NCI-H345 treated with DMSO at 0.1 percent for 48 hours (cell line): Measurements from ENCODE around the gene SEZ6.
A peak's percentile ranks its signal among the peaks of the same experiment; 100 is the strongest.

Experiments
- DNase-seq: peaks from one replicate; lab custom pipeline; 2025; ENCODE audit not compliant: unreplicated experiment; lab: John Stamatoyannopoulos, UW

SEZ6 gene

DNA sequence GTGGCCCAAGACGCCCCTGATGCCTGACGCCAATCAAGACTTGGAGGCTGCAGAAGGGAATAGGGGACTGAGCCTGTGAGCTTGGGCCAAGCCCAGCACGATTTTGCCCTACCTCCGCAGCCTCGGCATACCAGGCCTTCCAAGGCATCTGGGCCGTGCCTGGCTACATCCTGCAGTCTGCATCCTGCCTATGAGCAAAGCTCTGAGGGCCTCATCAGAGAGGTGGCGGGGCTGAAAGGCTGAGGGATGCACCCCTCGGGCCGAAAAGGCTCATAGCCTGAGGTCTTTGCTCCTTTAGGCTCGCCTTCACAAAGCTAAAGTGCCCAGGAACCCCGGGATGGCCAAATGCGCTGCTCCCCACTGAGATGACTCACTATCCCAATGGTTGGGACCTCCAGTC lies 2.5 kb downstream of the SEZ6 start:
- no peak for DNase-seq

DNA sequence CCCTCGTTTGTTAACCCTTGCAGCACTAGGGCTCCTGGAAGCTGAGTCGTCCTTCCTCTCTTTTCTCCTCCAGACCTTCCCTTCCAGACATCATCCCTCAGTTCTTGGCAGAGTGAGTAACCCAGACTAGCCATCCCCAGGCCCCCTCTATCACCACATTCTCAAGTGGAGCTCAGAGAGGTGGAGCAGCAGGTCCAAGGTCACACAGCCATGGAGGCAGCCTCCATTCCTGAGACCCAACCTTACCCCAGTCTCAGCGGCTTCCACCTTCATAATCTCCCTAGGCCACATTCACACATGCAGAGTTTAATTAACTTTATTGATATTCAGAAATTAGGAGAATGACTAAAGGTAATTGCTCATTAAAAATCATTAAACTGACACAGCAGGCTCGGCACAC lies 3.0 kb downstream of the SEZ6 start:
- no peak for DNase-seq

DNA sequence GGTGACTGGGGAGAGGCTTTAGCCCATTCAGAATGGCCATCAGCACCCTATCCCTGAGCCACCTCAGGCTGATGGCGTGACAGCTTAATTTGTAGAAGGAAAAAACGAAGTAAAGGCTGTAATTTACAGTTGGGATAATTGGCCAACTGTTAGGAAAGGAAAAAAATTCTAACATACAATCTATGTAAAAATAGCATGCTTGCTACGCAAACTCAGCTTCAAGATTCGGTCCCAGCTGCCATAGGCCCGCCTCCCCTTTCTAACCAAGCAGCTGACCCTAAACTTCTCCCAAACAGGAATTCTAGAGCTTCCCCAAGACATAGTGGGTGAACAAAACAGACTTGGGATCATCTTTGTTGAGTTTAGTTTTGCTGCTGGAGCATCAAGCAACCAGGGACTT lies 4.9 kb downstream of the SEZ6 start:
- no peak for DNase-seq

DNA sequence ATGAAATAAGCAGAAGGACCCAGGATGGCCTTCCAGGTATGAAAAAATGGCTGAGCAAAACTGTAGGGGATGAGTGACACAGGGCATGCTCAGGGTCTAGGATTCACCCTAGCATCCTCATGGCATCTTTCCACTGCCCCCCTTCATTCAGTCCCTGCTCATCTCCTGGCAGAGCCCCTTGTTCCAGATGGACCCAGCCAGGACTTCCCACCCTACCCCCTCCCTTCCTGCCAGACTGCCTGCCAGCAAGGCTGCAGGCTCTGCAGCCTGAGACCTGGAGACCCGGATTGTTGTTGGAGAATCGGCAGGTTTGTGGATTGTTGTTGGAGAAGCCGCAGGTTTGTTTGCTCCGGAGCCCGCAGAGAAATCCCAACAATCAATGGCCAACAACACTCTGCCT lies 6.6 kb downstream of the SEZ6 start:
- DNase-seq: peak; percentile 29

DNA sequence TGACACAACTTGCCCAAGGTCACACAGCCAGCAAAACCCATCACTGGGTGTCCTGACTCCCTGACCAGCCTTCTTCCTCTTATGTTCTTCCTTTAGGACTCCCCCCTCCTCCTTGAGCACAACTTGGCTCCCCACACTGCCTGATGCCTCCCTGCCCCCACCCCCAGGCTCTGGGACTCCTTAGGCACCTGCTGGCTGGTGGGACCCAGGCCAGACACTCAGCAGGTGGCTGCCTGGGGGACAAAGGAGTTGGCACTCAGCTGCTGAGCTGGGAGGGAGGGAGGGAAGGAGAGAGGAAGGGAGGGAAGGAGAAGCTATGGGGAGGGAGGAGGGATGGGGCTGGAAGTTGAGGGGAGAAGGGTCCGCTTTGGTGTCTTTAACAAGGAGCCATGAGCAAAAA lies 8.0 kb downstream of the SEZ6 start:
- peak; percentile 67 for DNase-seq

DNA sequence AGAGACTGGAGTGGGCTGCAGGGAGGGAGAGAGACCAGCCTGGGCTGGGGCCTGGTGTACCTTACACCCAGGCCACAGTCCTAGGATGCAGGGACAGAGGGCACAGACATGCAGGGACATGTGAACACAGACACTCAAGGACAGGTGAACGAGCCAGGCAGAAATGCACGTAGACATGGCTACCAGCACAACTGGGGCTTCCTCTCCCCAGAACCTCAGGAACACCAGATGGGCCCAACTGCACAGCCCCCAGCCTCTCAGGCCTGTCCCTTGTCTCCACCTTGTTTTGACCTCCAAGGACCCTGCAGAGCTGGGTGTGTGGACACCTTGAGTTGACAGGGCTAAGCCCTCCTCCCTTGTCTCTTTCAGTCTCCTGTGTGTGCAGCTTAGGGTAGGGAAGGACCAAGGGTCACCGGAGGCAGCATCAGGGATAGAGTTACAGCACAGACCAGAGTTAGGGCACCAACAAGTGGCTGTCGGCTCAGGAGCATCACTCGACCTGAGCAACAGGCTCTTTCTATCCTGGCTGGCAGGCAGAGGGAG lies 9.2 kb downstream of the SEZ6 start:
- DNase-seq: no peak

DNA sequence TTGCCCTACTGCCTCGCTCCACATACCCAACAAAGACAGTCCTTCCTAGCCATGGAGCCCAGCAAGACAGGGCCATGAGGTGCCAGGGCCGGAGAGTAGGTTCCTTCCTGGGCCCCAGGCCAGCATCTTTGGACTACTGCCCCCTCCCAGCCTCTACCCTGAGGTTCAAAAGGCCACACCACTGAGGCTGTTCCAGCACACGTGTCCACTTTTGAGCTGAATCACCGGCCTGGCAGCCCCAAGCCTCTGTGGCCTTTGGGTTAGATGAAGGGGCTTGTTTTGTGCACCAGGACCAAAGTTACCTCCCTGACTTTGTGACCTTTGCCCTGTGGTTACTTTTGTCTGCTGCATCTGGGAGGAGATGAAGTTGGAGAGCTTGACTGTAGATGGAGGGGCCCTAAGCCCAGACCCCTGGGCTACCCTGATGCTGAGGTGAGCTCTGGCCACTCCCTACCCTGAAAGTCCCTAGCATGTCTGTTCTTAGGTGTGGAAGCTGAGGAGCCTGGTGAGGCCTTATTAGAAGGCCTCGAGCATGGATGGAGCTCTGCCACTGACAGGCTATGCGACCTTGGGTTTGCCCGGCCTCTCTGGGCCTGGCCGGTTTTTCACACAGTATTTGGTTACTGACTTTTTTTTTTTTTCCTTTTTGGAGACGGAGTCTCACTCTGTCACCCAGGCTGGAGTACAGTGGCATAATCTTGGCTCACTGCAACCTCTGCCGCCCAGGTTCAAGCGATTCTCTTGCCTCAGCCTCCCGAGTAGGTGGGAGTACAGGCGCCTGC lies 12.0 kb downstream of the SEZ6 start:
- no peak for DNase-seq

DNA sequence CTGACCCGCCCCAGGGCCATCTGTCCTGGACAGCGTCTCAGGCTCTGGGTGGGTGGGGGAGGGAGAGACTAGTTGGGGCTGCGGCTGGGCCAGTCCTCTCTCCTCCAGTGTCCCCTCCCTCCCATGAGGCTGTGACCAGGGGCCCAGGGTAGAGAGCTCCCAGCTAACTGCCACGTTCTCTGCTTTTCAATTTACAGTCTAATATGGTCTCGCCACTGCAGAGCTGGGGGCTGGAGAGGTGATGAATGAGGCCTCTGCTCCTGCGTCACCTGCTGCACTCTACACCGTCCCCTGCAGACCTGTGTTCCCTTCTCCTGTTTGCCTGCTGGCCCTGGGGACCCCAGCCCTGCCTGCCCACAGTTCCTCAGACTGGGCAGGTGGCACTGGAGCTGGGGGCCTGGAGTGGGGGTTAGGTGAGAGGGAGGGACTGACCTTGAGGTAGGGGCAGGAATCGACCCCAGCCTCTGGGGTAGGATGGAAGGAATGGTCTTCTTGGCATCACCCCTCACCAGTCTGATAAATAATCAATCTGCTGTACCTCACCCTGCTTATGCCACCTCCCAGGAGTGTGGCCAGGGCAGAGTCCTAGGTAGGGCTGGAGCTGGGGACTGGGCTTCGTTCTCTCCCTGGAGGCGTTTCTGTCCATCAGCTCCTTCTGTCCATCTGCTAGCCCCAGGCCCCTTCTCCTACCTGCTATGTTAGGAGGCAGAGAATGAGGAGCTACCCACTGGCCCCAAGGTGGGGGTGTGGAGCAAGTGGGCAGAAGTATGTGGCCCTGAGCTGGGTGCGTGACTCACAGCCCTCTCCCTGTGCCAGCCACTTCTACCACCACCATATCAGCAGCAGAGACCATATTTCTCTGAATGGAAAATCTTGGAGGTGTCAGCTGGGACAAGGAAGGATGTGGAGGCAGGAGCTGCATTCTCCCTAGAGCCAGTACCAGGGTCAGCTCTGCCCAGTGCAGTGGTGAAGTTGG lies 12.9 kb downstream of the SEZ6 start:
- no peak for DNase-seq

DNA sequence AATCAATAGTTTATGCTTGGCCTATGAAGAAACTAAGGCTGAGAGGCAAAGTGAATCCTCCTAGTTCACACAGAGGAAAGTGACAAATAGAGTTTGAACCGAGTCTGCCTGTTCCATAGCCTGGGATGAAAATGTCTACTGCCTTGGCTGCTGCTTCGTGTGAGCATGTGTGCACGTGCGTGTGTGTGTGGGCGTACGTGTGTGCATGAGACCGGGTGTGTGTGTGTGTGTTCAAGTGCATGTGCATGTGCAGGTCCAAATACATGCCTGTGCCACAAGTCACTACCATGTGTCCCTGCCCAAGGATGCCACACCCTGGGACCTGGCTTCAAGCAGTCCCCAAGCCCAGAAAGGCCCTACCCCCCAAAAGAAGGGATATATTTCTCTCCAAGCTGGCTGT lies 13.6 kb downstream of the SEZ6 start:
- DNase-seq: no peak

DNA sequence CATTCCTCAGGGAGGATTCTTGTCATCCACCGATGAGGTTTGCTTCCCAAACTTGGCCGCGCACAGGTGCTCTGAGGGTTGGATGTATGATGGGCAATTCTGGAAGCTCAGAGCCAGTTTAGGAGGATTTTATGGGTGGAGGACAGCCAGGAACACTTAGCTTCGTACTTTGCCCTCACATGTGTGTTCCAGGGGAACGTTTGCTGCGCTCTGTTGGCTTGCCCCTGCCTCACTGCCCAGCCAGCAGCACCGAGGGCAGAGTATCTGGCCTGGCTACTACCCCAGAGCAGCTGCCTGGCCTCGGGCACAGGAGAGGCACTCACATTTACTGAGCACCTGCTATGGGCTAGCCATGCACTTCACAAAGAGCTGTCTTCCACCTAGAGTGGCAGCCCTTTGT lies 14.1 kb downstream of the SEZ6 start:
- DNase-seq: no peak

DNA sequence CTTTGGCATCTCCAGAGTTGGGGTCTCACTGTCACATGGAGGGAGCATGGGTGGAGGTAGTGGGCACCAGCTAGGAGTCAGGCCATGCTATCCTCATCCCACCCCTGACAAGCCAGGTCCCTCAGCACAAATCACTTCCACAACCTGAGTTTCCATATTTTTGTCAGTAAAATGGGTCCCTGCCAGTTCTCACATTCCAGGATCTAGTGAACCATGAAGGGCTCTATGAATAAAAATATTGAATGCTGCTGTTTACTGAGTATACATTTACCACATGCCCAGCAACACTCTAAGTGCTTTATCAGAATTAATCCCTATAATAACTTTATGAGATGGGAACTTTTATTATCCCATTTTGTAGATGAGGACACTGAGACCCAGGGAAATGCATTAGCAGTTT lies 16.8 kb downstream of the SEZ6 start:
- no peak for DNase-seq

DNA sequence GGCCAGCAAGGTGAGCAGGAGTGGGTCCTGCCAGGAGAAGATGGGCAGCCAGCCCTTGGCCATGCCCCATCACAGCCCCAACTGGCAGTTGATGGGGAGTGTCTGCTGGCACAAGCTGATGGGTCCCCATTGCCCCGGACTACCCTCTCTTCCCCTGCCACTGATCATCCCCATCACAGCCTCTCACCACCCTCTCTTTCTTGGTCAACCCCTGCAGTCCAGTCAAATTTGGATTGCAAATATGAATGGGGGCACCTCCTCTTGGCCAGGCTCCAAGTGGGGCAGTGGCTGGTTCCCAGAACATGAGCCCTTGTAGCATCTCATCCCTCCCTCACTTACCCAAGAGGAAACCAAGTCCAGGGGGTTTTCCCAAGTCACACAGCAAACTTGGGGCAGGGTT lies 17.4 kb downstream of the SEZ6 start:
- DNase-seq: no peak

DNA sequence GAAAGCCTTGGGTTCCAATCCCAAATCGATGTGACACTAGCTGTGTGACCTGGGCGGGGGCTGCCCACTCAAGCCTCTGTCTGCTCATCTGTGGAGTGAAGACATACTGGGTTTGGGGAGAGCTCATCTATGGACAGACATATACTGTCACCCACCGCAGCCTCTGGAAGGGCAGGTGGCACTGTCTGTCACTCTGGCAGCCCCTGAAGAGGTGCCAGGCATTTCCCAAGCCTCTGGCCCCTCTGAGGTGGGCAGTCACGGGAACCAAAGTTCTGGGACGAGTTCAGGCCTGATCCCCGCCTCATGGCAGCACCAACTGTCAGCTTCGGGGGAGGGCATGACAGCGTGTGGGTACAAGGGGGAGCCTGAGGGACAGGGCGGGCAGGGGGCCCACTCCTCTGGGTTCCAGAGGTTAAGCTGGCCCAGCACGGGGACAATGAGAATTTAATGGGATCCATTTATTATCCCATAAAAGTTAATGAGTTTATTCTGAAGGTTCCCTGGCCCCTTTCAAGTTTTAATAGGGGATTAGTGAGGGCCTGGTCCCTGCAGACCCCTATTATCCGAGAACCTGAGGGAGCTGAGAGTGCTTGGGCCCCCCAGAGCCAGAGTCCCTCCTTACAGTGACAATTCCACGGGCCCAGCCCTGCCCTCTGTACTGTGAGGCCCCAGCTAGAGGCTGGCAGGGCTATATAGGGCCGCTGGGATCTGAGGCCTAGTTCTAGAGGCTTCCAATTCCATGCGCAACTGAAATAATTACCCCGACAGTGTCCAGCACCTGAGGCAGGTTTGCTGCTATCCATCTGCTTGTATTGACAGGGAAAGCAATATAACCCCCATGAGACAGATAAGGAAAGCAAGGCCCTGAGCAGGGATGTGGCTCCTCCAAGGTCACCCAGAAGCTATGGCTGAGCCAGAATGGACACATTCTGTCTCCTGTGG lies 18.8 kb downstream of the SEZ6 start:
- DNase-seq: no peak

DNA sequence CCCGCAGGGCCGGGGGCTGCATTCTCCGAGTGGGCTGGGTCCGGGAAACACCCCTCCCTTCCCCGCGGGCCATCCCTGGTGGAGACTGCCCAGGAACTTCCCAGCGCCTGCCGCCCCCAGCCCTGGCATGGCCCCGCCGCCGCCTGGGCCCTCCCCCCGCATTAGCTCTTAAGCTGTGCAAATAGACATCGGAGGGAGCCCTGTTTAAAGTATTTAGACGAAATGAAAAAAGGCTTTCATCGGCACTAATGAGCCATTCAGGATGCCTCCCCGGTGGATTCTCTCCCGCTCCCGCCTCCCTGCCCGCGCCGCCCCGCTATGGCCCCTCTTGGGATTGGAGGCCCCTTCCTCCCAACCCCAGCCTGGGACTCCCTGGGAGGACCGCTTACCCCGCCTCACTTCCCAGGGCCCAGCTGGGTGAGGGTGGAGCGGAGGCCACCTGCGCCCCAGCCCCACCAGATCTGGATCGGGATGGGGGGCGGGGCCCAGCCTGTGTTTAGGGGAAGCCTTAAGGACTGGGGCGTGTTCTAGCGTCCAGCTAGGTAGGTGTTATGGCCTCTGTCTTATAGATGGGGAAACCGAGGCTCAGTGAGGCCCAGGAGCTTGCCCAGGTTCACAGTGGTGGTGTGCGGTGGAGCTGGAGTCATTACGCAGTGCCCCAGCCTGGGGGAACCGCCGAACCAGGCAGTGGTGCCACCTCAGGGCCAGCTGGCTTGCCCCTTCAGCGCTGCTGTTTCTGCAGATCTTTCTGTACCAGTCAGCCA lies 19.7 kb downstream of the SEZ6 start:
- DNase-seq: peak; percentile 92

DNA sequence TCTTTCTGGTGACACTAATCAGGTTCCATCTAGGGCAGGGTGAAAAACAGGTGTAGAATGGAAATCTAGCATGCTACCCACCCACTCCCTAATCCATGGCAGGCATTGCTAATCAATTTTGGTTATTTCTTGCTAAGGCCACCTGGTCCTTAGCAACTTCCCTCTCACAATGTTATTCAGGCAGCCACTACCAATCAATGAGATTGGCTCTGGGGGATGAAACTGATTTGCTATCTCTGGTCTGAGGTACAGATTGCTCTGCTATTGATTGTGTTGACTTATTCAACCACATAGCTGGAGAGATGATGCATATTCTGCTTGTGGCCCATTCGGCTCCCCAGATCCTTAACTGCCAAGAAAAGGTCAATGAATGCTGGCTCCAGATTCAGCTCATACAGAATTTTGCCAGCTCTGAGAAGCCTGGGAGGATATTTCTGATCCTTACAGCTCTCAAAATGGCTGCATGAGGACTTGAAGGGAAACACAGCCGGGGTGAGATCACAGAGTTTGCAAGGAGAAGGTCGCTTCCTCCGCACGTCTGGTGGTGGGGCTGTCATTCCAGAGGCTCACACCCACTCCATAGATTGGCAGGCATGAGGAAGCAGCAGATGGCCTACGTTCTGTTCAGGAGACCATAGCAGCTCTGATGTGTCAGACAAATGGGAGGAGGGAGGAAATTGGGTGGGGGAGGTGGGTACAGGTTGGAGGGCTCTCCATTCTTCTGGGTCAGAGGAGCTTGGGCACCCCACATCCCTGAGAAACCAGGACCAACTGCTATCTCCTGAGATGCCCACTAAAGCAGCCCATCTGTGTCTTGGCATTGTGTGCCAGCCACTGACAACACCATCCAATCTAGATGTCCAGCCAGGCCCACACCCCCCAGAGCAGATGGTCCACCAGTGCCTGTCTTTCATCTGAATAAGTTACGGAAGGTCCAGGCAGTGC lies 22.3 kb downstream of the SEZ6 start:
- DNase-seq: no peak

DNA sequence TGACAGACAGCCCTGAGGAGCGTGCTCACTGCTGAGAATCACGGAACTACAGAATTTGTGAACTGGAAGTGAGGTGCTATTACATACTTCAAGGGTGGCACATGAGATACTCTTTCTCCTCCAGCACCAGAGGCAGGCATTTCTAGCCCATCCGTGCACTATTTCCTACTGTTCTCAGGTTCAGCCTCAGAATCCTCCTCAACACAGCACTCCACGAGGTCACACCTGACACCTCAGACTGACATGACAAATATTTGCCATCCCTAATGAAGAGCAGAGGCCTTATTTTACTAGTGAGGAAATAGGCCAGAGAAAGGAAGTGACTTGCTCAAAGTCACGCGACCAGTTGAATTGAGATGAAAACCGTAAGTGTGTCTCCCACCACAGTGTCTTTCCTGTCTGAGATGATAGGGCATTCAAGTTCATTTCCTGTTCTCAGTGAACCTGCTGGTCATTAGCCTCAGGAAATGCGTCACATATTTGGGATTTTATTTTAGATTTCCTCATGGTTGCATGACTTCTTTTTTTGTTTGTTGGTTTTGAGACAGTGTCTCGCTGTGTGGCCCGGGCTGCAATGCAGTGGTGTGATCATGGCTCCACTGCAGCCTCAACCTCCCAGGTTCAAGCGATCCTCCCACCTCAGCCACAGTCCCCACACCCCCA lies 23.6 kb downstream of the SEZ6 start:
- DNase-seq: no peak

DNA sequence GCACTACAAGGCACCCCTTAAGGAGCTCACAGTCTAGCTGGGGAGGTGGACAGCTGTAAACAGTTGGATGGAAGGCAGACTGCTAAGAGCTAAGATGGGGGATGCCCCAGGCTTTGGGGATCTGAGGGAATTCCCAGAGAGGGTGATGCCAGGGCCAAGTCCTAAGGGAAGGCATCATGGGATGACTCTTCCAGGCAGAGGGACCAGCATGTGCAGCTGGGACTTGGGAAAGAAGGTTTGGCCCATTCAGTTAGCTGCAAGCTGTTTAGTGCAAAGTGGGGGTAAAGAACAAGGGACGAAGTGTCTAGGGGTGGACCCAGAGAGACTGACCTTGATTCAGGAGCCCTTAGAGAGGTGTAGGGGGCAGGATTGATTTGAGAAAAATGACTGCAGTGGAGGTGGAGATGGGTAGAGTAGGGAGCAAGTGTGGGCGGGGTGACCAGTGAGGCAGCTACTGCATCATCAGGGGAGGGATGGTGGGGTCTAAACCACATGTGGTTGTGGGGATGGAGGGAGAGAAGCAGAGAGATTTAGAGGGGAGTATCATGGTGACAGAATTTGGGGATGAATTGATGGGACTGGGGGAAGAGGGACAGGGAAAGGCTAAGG lies 27.4 kb downstream of the SEZ6 start:
- no peak for DNase-seq
